Caco-2 (cell line): ENCODE measurements around the gene EEIG2. TPM values are rescaled to one million over a fixed set of nuclear protein-coding genes. Genes with fewer than 3 reads are reported as not detected.

Source experiments
- BruUV-seq: library from RNA; stranded (reverse); fragments of 400-500 nt; replicated peaks from 2 replicates; lab custom pipeline; 2021; lab: Mats Ljungman, UMichigan
- CTCF ChIA-PET: fragments of 300-600 bp; sonication (Branson Sonifier 250); formaldehyde crosslinking; loops from one replicate; lab custom pipeline; 2022; ENCODE audit warnings: antibody characterized with exemption; lab: Charles Lee
- POLR2A ChIA-PET: fragments of 300-600 bp; sonication (Branson Sonifier 250); formaldehyde crosslinking; loops from one replicate; lab custom pipeline; 2022; ENCODE audit warnings: antibody characterized with exemption; lab: Charles Lee
- DNase-seq, 2 experiments: peaks; one replicate each; pipeline versions ENCODE4 v3.0.0 to v3.0.0-alpha.2; 2020 to 2022
- H3K27me3 ChIP-seq: replicated peaks from 2 replicates; pipeline ENCODE4 v1.6.0; 2011; ENCODE audit warnings: low read length; ENCODE audit not compliant: control insufficient read depth, insufficient read depth
- H3K36me3 ChIP-seq: 2 replicates; pipeline ENCODE4 v1.5.1; 2011; ENCODE audit warnings: low read length; ENCODE audit not compliant: control insufficient read depth, insufficient read depth
- H3K4me1 ChIP-seq: fragments of 250-450 bp; sonication (Bioruptor Pico); 2 replicates; pipeline ENCODE4 v1.5.1; 2020; ENCODE audit warnings: mild to moderate bottlenecking
- H3K4me3 ChIP-seq: 2 replicates; pipeline ENCODE4 v1.5.1; 2011; ENCODE audit warnings: low read depth, mild to moderate bottlenecking, control low read depth, low read length
- H3K9me3 ChIP-seq: fragments of 250-450 bp; sonication (Bioruptor Pico); 2 replicates; pipeline ENCODE4 v1.5.1; 2020; ENCODE audit warnings: mild to moderate bottlenecking, moderate library complexity
- H3K27ac Mint-ChIP-seq: one replicate; pipeline ENCODE4 v1.8.0; 2022; ENCODE audit warnings: mixed read lengths; ENCODE audit not compliant: unreplicated experiment
- H3K27me3 Mint-ChIP-seq: one replicate; pipeline ENCODE4 v1.8.0; 2022; ENCODE audit warnings: mixed read lengths; ENCODE audit not compliant: insufficient read depth, unreplicated experiment
- H3K36me3 Mint-ChIP-seq: one replicate; pipeline ENCODE4 v1.8.0; 2022; ENCODE audit warnings: mild to moderate bottlenecking, mixed read lengths; ENCODE audit not compliant: insufficient read depth, unreplicated experiment
- H3K4me1 Mint-ChIP-seq: one replicate; pipeline ENCODE4 v1.8.0; 2022; ENCODE audit warnings: low read depth, mixed read lengths; ENCODE audit not compliant: unreplicated experiment
- H3K4me3 Mint-ChIP-seq: one replicate; pipeline ENCODE4 v1.8.0; 2022; ENCODE audit warnings: mild to moderate bottlenecking, moderate library complexity, mixed read lengths; ENCODE audit not compliant: unreplicated experiment
- H3K9me3 Mint-ChIP-seq: one replicate; pipeline ENCODE4 v1.8.0; 2022; ENCODE audit warnings: mixed read lengths; ENCODE audit not compliant: unreplicated experiment
- intact Hi-C: fragments of 100-400 bp; cut with micrococcal nuclease; formaldehyde crosslinking; loops from one replicate; pipeline ENCODE4 v1.10.0; 2022; ENCODE audit not compliant: unreplicated experiment
- total RNA-seq: library from RNA; stranded (reverse); gene quantifications from 2 replicates; pipeline ENCODE4 v1.2.3, GENCODE V29; 2022
- TF ChIP-seq, protein P1 (sequence below), 2 experiments: fragments of 200-600 bp in 1 of 2; IDR thresholded peaks; 1 replicate in 1 of 2; 2 replicates in 1 of 2; pipeline versions ENCODE4 v1.5.1 to v1.8.0; 2011 to 2022; ENCODE audit warnings: antibody characterized with exemption in 1 of 2, control low read depth in 1 of 2, inconsistent platforms in 1 of 2, low read depth in 1 of 2, low read length in 1 of 2, mild to moderate bottlenecking in 1 of 2, moderate library complexity in 1 of 2; ENCODE audit not compliant: insufficient read depth in 1 of 2, severe bottlenecking in 1 of 2, unreplicated experiment in 1 of 2

EEIG2 gene
- total RNA-seq, 1 experiment from 2014 or later: 3.1 TPM

- H3K4me1 ChIP-seq: no peaks in the 10 kb centered on the region
- no peak for DNase-seq
- TF ChIP-seq, protein P1, sequence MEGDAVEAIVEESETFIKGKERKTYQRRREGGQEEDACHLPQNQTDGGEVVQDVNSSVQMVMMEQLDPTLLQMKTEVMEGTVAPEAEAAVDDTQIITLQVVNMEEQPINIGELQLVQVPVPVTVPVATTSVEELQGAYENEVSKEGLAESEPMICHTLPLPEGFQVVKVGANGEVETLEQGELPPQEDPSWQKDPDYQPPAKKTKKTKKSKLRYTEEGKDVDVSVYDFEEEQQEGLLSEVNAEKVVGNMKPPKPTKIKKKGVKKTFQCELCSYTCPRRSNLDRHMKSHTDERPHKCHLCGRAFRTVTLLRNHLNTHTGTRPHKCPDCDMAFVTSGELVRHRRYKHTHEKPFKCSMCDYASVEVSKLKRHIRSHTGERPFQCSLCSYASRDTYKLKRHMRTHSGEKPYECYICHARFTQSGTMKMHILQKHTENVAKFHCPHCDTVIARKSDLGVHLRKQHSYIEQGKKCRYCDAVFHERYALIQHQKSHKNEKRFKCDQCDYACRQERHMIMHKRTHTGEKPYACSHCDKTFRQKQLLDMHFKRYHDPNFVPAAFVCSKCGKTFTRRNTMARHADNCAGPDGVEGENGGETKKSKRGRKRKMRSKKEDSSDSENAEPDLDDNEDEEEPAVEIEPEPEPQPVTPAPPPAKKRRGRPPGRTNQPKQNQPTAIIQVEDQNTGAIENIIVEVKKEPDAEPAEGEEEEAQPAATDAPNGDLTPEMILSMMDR (IDR thresholded peaks at IDR 0.05; ENCODE audit: insufficient read depth in 1 of 2, low read depth in 1 of 2, low read length in 1 of 2, severe bottlenecking in 1 of 2, unreplicated experiment in 1 of 2): no peak
- H3K27ac Mint-ChIP-seq: no peak overlapping the region
- H3K9me3 Mint-ChIP-seq: no peaks in the 10 kb centered on the region
- no TSS peak for BruUV-seq
- no peaks in the 10 kb centered on the region for H3K36me3 Mint-ChIP-seq
- no peak overlapping the region for H3K4me3 ChIP-seq
- peaks cover 5% of the 10 kb centered on the region for H3K4me1 Mint-ChIP-seq
- H3K27me3 Mint-ChIP-seq: no peaks in the 10 kb centered on the region
- intact Hi-C loops: no loop called here
- POLR2A ChIA-PET: no interaction called here
- H3K4me3 Mint-ChIP-seq: no peak overlapping the region
- CTCF ChIA-PET: no interaction called here
- no peaks in the 10 kb centered on the region for H3K36me3 ChIP-seq
- no peaks in the 10 kb centered on the region for H3K9me3 ChIP-seq
- H3K27me3 ChIP-seq: no peaks in the 10 kb centered on the region
Observed at GRCh38 chr1:108600504-108600903, 40.6 kb downstream of the EEIG2 start.

DNA sequence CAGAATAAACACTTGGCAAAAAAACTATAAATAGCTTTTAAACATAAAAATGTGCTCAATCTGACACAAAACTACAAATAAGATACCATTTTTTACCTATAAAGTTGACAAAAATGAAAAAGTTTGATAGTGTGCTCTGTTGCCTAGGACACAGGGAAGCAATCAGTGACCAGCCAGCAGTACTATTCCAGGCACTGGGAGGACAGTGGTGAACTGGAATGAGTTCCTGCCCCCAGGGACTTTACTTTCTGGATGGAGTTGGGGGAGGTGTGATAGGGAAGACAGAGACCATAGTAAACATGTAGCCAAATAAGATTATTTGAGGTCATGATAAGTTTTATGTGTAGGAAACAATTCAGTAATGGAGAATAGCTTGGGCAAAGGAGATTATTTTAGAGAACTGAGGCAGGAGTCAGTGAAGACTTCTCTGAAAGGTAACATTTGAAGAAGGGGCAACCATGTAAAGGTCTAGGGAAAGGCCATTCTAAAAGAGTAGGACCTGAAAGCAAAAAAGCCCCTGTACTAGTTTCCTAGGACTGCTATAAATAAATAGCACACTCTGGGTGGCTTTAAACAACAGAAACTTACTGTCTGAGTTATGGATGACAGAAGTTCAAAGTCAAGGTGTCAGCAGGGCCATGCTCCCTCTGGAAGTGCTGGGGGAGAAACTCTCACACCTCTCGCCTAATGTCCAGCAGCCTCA, 42.0 kb downstream of the EEIG2 start:
- intact Hi-C loops: no loop called here
- Mint-ChIP-seq H3K27ac (no peak overlapping the region), H3K27me3 (no peaks in the 10 kb centered on the region), H3K4me1 (no peaks in the 10 kb centered on the region), H3K36me3 (no peaks in the 10 kb centered on the region), H3K4me3 (no peak overlapping the region), H3K9me3 (no peaks in the 10 kb centered on the region)
- CTCF ChIA-PET: no interaction called here
- Histone ChIP-seq H3K4me3 (no peak overlapping the region), H3K36me3 (no peaks in the 10 kb centered on the region), H3K9me3 (no peaks in the 10 kb centered on the region), H3K27me3 (no peaks in the 10 kb centered on the region), H3K4me1 (no peaks in the 10 kb centered on the region)
- TF ChIP-seq, protein P1 (IDR thresholded peaks at IDR 0.05; ENCODE audit: insufficient read depth in 1 of 2, low read depth in 1 of 2, low read length in 1 of 2, severe bottlenecking in 1 of 2, unreplicated experiment in 1 of 2): no peak
- BruUV-seq: no TSS peak
- no peak for DNase-seq
- POLR2A ChIA-PET: no interaction called here

- H3K4me1 ChIP-seq: no peaks in the 10 kb centered on the region
- Mint-ChIP-seq H3K4me1 (no peaks in the 10 kb centered on the region), H3K9me3 (no peaks in the 10 kb centered on the region), H3K27me3 (no peaks in the 10 kb centered on the region), H3K27ac (no peak overlapping the region), H3K36me3 (no peaks in the 10 kb centered on the region), H3K4me3 (no peak overlapping the region)
- DNase-seq: no peak
- no peak overlapping the region for H3K4me3 ChIP-seq
- BruUV-seq: no TSS peak
- H3K36me3 ChIP-seq: no peaks in the 10 kb centered on the region
- intact Hi-C loops: no loop called here
- TF ChIP-seq, protein P1 (IDR thresholded peaks at IDR 0.05; ENCODE audit: insufficient read depth in 1 of 2, low read depth in 1 of 2, low read length in 1 of 2, severe bottlenecking in 1 of 2, unreplicated experiment in 1 of 2): no peak
- CTCF ChIA-PET: no interaction called here
- H3K9me3 ChIP-seq: no peaks in the 10 kb centered on the region
- POLR2A ChIA-PET: no interaction called here
- H3K27me3 ChIP-seq: no peaks in the 10 kb centered on the region
Observed at GRCh38 chr1:108605633-108606032, 45.7 kb downstream of the EEIG2 start.
